Peyer's patch (tissue), 4 donors: ENCODE measurements around the gene PPY.

Experiments used
- CTCF ChIP-seq, 6 experiments: fragments of 450-650 bp in 4 of 6; fragments of 200-600 bp in 2 of 6; sonication (generic) in 1 of 6; IDR thresholded peaks; one replicate each; pipeline ENCODE4 v1.5.1; 2017 to 2019; ENCODE audit warnings: antibody characterized with exemption in 6 of 6, mild to moderate bottlenecking in 3 of 6, moderate library complexity in 1 of 6
- POLR2A ChIP-seq, 2 donors: fragments of 450-650 bp; IDR thresholded peaks; one replicate each; pipeline ENCODE4 v1.5.1; 2017; ENCODE audit warnings: antibody characterized with exemption in 2 of 2, mild to moderate bottlenecking in 2 of 2, moderate library complexity in 2 of 2

DNA sequence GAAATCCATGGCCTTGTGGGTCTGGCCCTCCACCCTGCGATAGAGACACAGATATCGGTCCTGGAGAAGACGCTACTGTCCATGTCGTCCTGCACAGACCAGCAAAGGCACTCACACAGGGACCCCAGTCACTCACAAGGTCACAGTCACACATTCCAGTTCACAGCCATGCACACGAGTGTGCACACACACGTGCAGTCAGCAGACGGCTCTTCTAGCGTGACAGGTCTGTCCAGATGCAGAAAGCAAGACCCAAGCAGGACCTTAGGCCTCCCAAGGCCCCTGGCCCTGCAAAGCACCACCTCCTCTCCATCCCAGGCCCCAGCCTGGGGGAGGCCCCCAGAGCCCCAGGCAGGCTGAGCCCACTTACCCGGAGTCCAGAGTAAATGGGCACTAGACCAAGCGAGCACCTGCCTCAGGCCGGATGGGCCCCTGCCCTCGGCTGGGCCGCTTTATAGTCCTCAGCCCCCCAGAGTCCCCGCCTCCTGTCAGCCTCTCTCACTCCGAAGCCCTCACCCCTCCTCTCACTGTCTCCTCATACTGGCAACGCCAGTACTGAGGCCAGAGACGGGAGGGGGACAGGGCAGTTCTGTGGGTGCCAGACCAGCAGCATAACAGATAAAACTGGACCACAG lies at the start of gene PPY:
- TF ChIP-seq CTCF (IDR thresholded peaks at IDR 0.05) (no peak), POLR2A (IDR thresholded peaks at IDR 0.05) (no peak)
